ENCODE results near the gene DACH1.

The DACH1 gene

GRCh38 chr13:71876648-71877255, 9.7 kb upstream of the DACH1 start:
- H2BK5ac ChIP-seq (ENCODE audit: low read length), result no peak overlapping the region
- H2BK15ac ChIP-seq (ENCODE audit: low read length), result no peak overlapping the region
- no peak overlapping the region for H3K4me2 ChIP-seq (ENCODE audit: insufficient read depth, low read length, poor library complexity, severe bottlenecking)
- H3K4me3 ChIP-seq (ENCODE audit: low read length in 2 of 2), result peak overlapping the region in 1 of 2 donors; percentile 15
- no peak overlapping the region for H2AK5ac ChIP-seq (ENCODE audit: low read depth, low read length)
- no peak overlapping the region for H4K8ac ChIP-seq (ENCODE audit: low read depth, low read length)
- peaks cover 9 to 17% of the 10 kb centered on the region in 2 donors for H3K4me1 ChIP-seq (ENCODE audit: control insufficient read depth in 2 of 2, insufficient read depth in 1 of 2, low read depth in 1 of 2, low read length in 2 of 2)
- no CpG with 5 or more reads among the region's 2 CpGs for WGBS, 2 donors (ENCODE audit: extremely low coverage in 2 of 2, insufficient read length in 2 of 2, insufficient replicate concordance in 1 of 2)
- no peak overlapping the region for H2BK120ac ChIP-seq (ENCODE audit: low read depth, low read length)
- H4K91ac ChIP-seq (ENCODE audit: low read depth, low read length, poor library complexity), result no peak overlapping the region
- no peaks in the 10 kb centered on the region for H3K79me1 ChIP-seq (ENCODE audit: low read depth, low read length)
- H3K27ac ChIP-seq (replicated peaks; ENCODE audit: low read length), result peak overlapping the region; percentile 92
- no peak overlapping the region for H3K9ac ChIP-seq (ENCODE audit: low read depth, low read length, poor library complexity)
- no peak overlapping the region for H3K4ac ChIP-seq (ENCODE audit: low read length)
- H3K18ac ChIP-seq (ENCODE audit: low read length), result no peak overlapping the region
- H2BK12ac ChIP-seq (ENCODE audit: low read length), result no peak overlapping the region
- peak overlapping the region; percentile 63 for H2AFZ ChIP-seq (ENCODE audit: low read length)
- H3K23ac ChIP-seq (ENCODE audit: low read depth, low read length, poor library complexity), result no peak overlapping the region
- no peaks in the 10 kb centered on the region for H3K27me3 ChIP-seq (ENCODE audit: control insufficient read depth in 3 of 3, insufficient read depth in 3 of 3, low read depth in 1 of 3, low read length in 3 of 3)
- H3K9me3 ChIP-seq (replicated peaks in 1 of 2; ENCODE audit: control insufficient read depth in 2 of 2, insufficient read depth in 1 of 2, low read depth in 1 of 2, low read length in 2 of 2), result peaks cover 0 to under 1% of the 10 kb centered on the region in 2 donors
- no peak overlapping the region for H3K14ac ChIP-seq (ENCODE audit: low read length)
- DNase-seq (ENCODE audit: low spot score), result peak; percentile 46
- H3K36me3 ChIP-seq (replicated peaks in 1 of 2; ENCODE audit: control insufficient read depth in 2 of 2, insufficient read depth in 2 of 2, low read length in 2 of 2), result no peaks in the 10 kb centered on the region

GRCh38 chr13:71875823-71876222, 8.8 kb upstream of the DACH1 start:
- Histone ChIP-seq H3K14ac (ENCODE audit: low read length) (no peak overlapping the region), H3K27ac (replicated peaks; ENCODE audit: low read length) (no peak overlapping the region), H3K4me3 (ENCODE audit: low read length in 2 of 2) (no peak overlapping the region), H3K4ac (ENCODE audit: low read length) (no peak overlapping the region), H3K4me2 (ENCODE audit: insufficient read depth, low read length, poor library complexity, severe bottlenecking) (no peak overlapping the region), H2AK5ac (ENCODE audit: low read depth, low read length) (no peak overlapping the region), H3K9me3 (replicated peaks in 1 of 2; ENCODE audit: control insufficient read depth in 2 of 2, insufficient read depth in 1 of 2, low read depth in 1 of 2, low read length in 2 of 2) (no peaks in the 10 kb centered on the region), H2BK12ac (ENCODE audit: low read length) (no peak overlapping the region), H4K8ac (ENCODE audit: low read depth, low read length) (no peak overlapping the region), H3K79me1 (ENCODE audit: low read depth, low read length) (no peaks in the 10 kb centered on the region), H3K27me3 (ENCODE audit: control insufficient read depth in 3 of 3, insufficient read depth in 3 of 3, low read depth in 1 of 3, low read length in 3 of 3) (no peaks in the 10 kb centered on the region), H2AFZ (ENCODE audit: low read length) (no peak overlapping the region), H2BK15ac (ENCODE audit: low read length) (no peak overlapping the region), H2BK120ac (ENCODE audit: low read depth, low read length) (no peak overlapping the region), H3K9ac (ENCODE audit: low read depth, low read length, poor library complexity) (no peak overlapping the region), H3K18ac (ENCODE audit: low read length) (no peak overlapping the region), H3K36me3 (replicated peaks in 1 of 2; ENCODE audit: control insufficient read depth in 2 of 2, insufficient read depth in 2 of 2, low read length in 2 of 2) (no peaks in the 10 kb centered on the region), H3K4me1 (ENCODE audit: control insufficient read depth in 2 of 2, insufficient read depth in 1 of 2, low read depth in 1 of 2, low read length in 2 of 2) (peaks cover 12 to 17% of the 10 kb centered on the region in 2 donors), H3K23ac (ENCODE audit: low read depth, low read length, poor library complexity) (no peak overlapping the region), H4K91ac (ENCODE audit: low read depth, low read length, poor library complexity) (no peak overlapping the region), H2BK5ac (ENCODE audit: low read length) (no peak overlapping the region)
- no peak for DNase-seq (ENCODE audit: low spot score)
- no CpG with 5 or more reads among the region's 5 CpGs for WGBS, 2 donors (ENCODE audit: extremely low coverage in 2 of 2, insufficient read length in 2 of 2, insufficient replicate concordance in 1 of 2)

GRCh38 chr13:71874458-71874857, 7.5 kb upstream of the DACH1 start:
- no peak for DNase-seq (ENCODE audit: low spot score)
- Histone ChIP-seq H3K36me3 (replicated peaks in 1 of 2; ENCODE audit: control insufficient read depth in 2 of 2, insufficient read depth in 2 of 2, low read length in 2 of 2) (no peaks in the 10 kb centered on the region), H2BK5ac (ENCODE audit: low read length) (no peak overlapping the region), H2BK120ac (ENCODE audit: low read depth, low read length) (no peak overlapping the region), H2AFZ (ENCODE audit: low read length) (peak overlapping the region; percentile 15), H3K4me2 (ENCODE audit: insufficient read depth, low read length, poor library complexity, severe bottlenecking) (no peak overlapping the region), H3K79me1 (ENCODE audit: low read depth, low read length) (no peaks in the 10 kb centered on the region), H2AK5ac (ENCODE audit: low read depth, low read length) (no peak overlapping the region), H2BK15ac (ENCODE audit: low read length) (no peak overlapping the region), H3K4ac (ENCODE audit: low read length) (no peak overlapping the region), H3K4me3 (ENCODE audit: low read length in 2 of 2) (no peak overlapping the region), H3K23ac (ENCODE audit: low read depth, low read length, poor library complexity) (no peak overlapping the region), H4K8ac (ENCODE audit: low read depth, low read length) (no peak overlapping the region), H4K91ac (ENCODE audit: low read depth, low read length, poor library complexity) (no peak overlapping the region), H3K4me1 (ENCODE audit: control insufficient read depth in 2 of 2, insufficient read depth in 1 of 2, low read depth in 1 of 2, low read length in 2 of 2) (peaks cover 12 to 21% of the 10 kb centered on the region in 2 donors), H3K18ac (ENCODE audit: low read length) (no peak overlapping the region), H3K9ac (ENCODE audit: low read depth, low read length, poor library complexity) (no peak overlapping the region), H3K27me3 (ENCODE audit: control insufficient read depth in 3 of 3, insufficient read depth in 3 of 3, low read depth in 1 of 3, low read length in 3 of 3) (no peaks in the 10 kb centered on the region), H3K14ac (ENCODE audit: low read length) (no peak overlapping the region), H3K9me3 (replicated peaks in 1 of 2; ENCODE audit: control insufficient read depth in 2 of 2, insufficient read depth in 1 of 2, low read depth in 1 of 2, low read length in 2 of 2) (no peaks in the 10 kb centered on the region), H3K27ac (replicated peaks; ENCODE audit: low read length) (no peak overlapping the region), H2BK12ac (ENCODE audit: low read length) (no peak overlapping the region)
- no CpG with 5 or more reads among the region's 2 CpGs for WGBS, 2 donors (ENCODE audit: extremely low coverage in 2 of 2, insufficient read length in 2 of 2, insufficient replicate concordance in 1 of 2)

GRCh38 chr13:71873418-71874247, 6.6 kb upstream of the DACH1 start:
- no peak overlapping the region for H3K4me2 ChIP-seq (ENCODE audit: insufficient read depth, low read length, poor library complexity, severe bottlenecking)
- no peak overlapping the region for H4K91ac ChIP-seq (ENCODE audit: low read depth, low read length, poor library complexity)
- H2AFZ ChIP-seq (ENCODE audit: low read length), result no peak overlapping the region
- no peak overlapping the region for H3K27ac ChIP-seq (replicated peaks; ENCODE audit: low read length)
- no peak overlapping the region for H3K4ac ChIP-seq (ENCODE audit: low read length)
- H3K9me3 ChIP-seq (replicated peaks in 1 of 2; ENCODE audit: control insufficient read depth in 2 of 2, insufficient read depth in 1 of 2, low read depth in 1 of 2, low read length in 2 of 2), result no peaks in the 10 kb centered on the region
- DNase-seq (ENCODE audit: low spot score), result no peak
- H3K36me3 ChIP-seq (replicated peaks in 1 of 2; ENCODE audit: control insufficient read depth in 2 of 2, insufficient read depth in 2 of 2, low read length in 2 of 2), result no peaks in the 10 kb centered on the region
- no peak overlapping the region for H3K23ac ChIP-seq (ENCODE audit: low read depth, low read length, poor library complexity)
- H3K27me3 ChIP-seq (ENCODE audit: control insufficient read depth in 3 of 3, insufficient read depth in 3 of 3, low read depth in 1 of 3, low read length in 3 of 3), result no peaks in the 10 kb centered on the region
- no peak overlapping the region for H2BK120ac ChIP-seq (ENCODE audit: low read depth, low read length)
- no peak overlapping the region for H2BK12ac ChIP-seq (ENCODE audit: low read length)
- no peak overlapping the region for H2BK15ac ChIP-seq (ENCODE audit: low read length)
- no peaks in the 10 kb centered on the region for H3K79me1 ChIP-seq (ENCODE audit: low read depth, low read length)
- H3K18ac ChIP-seq (ENCODE audit: low read length), result no peak overlapping the region
- no peak overlapping the region for H3K4me3 ChIP-seq (ENCODE audit: low read length in 2 of 2)
- no peak overlapping the region for H3K9ac ChIP-seq (ENCODE audit: low read depth, low read length, poor library complexity)
- H4K8ac ChIP-seq (ENCODE audit: low read depth, low read length), result no peak overlapping the region
- no peak overlapping the region for H2BK5ac ChIP-seq (ENCODE audit: low read length)
- WGBS, 2 donors (ENCODE audit: extremely low coverage in 2 of 2, insufficient read length in 2 of 2, insufficient replicate concordance in 1 of 2), result no CpG with 5 or more reads among the region's 5 CpGs
- H3K14ac ChIP-seq (ENCODE audit: low read length), result no peak overlapping the region
- H2AK5ac ChIP-seq (ENCODE audit: low read depth, low read length), result no peak overlapping the region
- H3K4me1 ChIP-seq (ENCODE audit: control insufficient read depth in 2 of 2, insufficient read depth in 1 of 2, low read depth in 1 of 2, low read length in 2 of 2), result peaks cover 15 to 19% of the 10 kb centered on the region in 2 donors
